ENCODE measurements around the gene ANKRD55.
"Not testable (repeated sequence)": the region's sequence is repeated elsewhere in the genome, so short reads cannot be mapped to it uniquely, and the experiment has no call there.

ANKRD55 gene

DNA sequence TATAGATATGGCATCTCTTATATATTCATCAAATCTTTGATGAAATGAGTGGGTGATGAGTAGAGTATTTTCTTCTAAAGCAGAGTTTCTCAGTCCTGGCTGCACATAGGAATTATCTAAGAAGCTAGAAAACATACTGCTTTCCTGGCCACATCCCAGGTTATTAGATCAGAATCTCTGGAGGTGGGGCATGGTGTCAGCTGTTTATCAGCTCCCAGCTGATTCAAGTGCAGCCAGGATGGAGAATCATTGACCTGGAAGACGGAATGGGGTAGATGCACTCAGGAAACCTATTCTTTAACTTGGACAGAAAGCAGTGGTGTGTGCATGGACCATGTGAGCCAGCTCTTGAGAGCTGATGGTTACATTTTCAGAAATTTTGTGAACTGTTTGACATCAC is 130.2 kb downstream of the ANKRD55 start:
- DNase-seq (ENCODE audit: low read depth) = no peak

- DNase-seq (ENCODE audit: low read depth) = not testable (repeated sequence)
Measured at GRCh38 chr5:56102207-56102606, 130.9 kb downstream of the ANKRD55 start.

DNA sequence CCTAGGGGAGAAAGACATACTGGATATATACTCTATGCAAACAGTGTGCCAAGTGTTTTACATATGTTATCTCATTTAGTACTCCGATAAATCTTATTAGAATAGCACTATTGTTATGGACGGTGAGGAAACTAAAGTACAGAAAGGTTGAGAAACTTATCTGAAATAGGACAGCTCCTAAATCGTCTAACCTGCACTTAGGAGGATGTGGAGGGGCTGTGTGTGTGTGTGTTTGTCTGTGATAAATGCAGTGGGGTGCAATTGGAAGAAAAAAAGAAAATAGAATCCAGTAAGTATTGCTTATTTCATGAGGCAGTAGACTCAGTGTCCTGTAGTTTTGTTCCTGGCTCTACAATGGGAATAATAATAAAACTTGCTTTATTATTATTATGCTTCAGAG is 131.9 kb downstream of the ANKRD55 start:
- DNase-seq (ENCODE audit: low read depth) = no peak

DNA sequence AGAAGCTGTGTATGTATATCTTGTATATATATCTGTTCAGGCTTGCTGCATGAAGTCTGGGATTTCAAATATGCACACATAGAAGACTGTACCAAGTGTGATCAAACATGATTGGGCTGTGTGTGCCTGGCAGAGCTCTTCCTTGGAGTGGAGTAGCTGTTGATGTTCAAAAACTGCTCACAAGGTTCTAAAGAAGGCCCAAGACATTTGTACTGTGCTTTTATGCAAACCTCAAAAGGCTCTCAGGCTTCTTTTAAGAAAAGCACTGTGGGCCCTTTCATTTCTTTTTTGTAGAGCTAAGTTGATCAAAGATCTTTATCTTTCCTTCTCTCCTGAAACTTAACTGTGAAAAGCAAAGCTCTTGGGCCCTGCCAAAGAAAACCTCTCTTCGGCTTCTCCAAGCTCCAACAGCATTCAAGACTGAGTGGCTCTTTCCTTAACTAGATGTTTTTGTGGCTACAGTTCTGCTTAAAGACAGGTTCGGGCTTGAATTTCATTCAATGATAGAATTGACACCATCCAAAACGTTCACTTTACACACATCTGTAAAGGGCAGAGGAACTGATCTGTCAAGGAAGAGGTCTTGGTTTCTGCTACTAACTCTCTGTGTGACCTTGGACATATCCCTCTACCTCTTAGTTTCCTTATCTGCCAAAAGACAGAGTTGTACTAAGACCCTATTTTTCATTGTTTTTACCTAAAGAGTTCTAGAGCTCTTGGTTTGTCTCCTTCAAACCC is 132.5 kb downstream of the ANKRD55 start:
- no peak for DNase-seq (ENCODE audit: low read depth)

- DNase-seq (ENCODE audit: low read depth) = no peak
Measured at GRCh38 chr5:56099346-56099745, 133.8 kb downstream of the ANKRD55 start.

DNA sequence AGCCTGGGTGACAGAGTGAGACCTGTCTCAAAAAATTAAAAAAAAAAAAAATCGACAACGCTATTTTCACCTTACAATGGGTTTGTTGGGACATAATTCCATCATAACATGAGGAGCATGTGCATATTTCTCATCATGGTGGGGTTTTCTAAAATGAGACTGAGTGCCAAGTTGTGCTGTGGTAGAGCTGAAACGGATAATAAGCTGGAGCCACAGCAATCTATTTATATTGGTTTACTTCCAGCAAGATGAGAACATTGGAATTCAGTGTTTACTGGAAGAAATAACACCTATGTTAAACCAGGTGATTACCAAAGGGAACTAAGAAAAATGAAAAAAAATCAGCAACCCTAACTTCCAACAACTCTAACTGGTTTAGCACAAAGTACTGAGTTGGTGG is 136.1 kb downstream of the ANKRD55 start:
- no peak for DNase-seq (ENCODE audit: low read depth)

GRCh38 chr5:56095579-56096102 is 137.5 kb downstream of the ANKRD55 start:
- DNase-seq (ENCODE audit: low read depth) = no peak

- DNase-seq (ENCODE audit: low read depth) = peak; percentile 27
Measured at GRCh38 chr5:56094579-56095361, 138.4 kb downstream of the ANKRD55 start.

- DNase-seq (ENCODE audit: low read depth) = no peak
Measured at GRCh38 chr5:56093970-56094369, 139.2 kb downstream of the ANKRD55 start.

DNA sequence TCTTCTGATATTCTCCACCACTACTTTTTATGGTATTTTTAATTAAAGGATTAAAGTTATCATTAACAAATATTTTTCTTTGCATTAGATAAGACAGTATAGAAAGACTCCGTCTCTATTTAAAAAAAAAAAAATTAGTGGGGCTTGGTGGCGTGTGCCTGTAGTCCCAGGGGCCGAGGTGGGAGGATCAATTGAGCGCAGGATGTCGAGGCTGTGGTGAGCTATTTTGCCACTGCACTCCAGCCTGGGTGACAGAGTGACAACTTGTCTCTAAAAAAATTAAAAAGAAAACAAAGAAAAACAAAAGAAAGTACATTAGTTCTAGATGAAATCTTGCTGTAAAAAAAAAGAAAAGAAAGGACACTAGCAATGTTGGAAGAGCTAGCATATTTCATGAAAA is 141.0 kb downstream of the ANKRD55 start:
- no peak for DNase-seq (ENCODE audit: low read depth)

DNA sequence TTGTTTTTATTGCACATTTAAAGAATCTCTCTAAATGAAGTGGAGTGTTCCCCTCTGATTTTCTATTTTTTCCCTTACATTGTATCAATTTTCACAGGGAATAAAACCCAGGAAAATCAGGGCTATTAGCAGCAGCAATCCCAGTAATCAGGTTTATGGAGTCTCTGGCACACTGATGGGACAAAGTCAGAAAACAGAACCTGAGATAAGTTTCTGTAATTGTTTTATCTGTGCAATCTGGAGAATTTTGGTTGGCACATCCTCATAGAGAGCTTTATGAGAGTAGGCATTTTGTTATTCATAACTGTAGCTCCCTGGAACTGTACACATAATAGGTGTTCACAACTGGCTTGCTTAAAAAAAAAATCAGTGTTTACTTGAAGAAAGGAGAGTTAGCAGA is 141.5 kb downstream of the ANKRD55 start:
- no peak for DNase-seq (ENCODE audit: low read depth)

GRCh38 chr5:56090793-56091460 is 142.2 kb downstream of the ANKRD55 start:
- DNase-seq (ENCODE audit: low read depth) = no peak

DNA sequence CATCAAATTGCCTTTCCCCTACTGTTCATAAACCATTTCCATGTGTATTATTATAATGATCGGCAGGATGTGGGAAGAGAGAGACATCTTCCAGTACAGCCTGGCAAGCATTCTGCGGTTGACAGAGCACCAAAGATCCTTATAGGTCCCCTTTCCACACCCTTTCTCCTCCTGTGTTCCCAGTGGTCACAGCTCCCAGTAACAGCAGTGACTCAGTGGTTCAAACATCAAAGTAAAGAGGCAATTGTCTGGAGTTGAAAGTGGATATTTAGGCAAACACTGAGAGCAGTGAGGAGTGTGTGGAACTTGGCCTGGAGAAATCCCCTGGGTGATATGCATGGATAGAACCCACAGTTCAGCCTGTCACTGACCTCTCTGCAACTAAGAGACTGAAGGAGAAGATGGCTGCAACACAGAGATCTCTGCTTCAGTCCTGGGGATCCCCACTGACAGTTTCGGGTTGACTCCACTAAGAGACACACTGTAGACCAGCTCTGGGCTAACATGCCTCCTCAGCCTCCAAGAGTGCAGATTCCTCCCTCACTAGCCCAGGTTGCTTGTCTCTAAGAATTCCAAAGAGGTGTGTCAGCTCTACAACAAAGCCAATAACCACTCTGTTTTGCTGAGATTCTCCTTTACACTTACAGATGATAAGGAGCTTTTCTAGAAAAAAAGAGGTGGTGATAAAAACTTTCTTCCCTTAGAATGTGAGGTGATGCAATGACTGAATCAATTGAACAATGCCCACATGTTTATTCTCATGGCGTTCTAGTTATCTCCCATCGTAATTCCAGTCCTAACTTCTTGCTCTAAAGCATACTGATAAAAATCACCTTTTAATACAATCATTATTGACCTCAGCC is 143.9 kb downstream of the ANKRD55 start:
- no peak for DNase-seq (ENCODE audit: low read depth)

DNA sequence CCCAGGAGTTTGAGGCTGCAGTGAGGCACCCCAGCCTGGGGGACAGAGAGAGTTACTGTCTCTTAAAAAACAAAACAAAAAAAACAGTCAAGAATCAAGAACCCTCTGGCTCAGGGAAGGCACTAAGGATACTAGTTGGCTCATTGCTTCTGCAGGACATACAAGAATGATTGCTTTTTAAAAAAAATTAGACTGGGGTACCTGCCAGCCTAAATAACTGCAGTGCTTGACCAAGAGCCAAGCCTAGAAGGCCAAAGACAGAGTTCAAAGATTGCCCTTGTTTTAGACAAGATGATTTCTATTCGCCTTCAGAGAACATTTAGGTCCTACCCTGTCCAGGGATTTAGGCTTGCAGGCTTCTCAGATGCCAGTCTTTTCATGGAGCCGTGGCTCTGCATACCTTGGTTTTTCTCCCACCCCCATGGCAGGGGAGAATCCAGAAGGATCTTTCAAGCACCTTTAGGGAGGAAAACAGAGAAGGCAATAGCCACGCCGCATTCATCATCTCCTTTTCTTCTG is 144.6 kb downstream of the ANKRD55 start:
- no peak for DNase-seq (ENCODE audit: low read depth)

DNA sequence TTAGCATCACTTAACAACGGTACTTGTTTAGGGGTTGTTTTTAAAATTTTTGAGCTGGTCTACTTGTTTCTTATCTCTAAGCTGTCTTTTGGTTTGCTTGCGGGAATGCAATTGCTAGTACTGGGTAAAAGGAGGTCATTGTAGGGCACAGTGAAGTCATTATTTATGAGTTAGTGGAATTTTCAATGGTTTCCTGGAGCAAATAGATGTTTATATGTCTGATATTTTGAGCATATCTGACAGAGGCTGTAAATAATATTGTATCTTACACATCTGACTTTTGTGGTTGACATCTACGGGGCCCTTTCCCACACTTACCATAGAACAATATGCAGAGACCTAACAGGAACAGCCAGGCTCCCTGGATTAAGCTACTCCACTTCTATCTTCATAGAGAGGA is 147.9 kb downstream of the ANKRD55 start:
- DNase-seq (ENCODE audit: low read depth) = no peak

- DNase-seq (ENCODE audit: low read depth) = no peak
Measured at GRCh38 chr5:56083286-56083854, 149.8 kb downstream of the ANKRD55 start.

DNA sequence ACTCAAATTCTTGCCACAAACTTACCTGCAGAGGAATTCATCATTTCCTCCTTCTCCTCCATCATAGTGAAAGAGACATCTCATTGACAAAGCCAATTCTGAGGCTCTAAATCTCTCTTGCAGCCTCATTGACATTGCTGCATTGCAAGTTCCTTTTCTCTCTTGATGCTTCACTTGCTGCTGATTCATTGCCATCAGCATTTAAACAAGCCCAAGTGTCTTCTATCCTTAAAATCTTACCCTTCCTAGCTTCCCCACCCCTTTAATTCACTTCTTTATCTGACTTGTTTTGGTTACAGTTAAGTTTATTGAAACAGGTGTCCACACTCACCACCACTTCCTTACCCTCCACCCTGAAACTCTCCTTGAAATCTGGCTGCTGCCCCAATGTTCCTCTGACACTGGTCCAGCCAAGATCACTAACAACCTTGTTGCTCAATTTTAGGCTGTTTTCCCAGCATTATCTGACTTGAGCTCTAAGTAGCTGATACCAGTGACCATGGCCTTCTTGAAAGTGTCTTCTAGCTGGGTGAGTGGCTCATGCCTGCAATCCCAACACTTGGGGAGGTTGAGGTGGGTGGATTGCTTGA is 152.0 kb downstream of the ANKRD55 start:
- DNase-seq (ENCODE audit: low read depth) = not testable (repeated sequence)

DNA sequence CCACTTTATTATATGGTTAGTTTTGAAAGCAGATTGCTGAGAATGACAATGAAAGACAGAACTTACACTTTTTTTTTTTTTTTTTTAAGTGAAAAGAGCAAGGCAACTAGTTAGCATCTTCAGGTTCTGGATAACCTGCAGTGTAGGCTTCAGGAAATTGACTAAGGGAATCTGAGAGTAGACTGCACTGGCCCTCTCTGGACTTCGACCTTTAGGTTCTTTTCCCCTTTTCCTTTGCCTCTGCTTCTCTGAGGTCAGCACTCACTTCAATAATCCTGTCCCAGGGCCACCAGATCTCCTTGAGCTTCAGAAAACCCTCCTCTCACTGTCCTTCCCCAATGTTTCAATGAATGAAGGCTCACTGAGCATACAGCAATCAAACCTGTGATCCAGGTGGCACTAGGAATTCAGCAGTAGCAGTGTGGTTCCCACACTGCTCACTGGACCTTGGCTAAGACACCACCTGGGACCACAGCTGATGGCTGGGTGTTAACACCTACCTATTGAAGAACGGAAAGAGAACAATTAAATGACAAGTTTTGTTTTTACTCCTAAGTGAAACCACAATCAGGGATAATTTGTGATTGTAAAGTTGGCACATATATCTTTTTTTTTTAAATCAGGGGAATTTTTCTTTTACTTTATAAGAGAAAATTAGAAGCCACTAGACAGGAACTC is 152.6 kb downstream of the ANKRD55 start:
- no peak for DNase-seq (ENCODE audit: low read depth)

DNA sequence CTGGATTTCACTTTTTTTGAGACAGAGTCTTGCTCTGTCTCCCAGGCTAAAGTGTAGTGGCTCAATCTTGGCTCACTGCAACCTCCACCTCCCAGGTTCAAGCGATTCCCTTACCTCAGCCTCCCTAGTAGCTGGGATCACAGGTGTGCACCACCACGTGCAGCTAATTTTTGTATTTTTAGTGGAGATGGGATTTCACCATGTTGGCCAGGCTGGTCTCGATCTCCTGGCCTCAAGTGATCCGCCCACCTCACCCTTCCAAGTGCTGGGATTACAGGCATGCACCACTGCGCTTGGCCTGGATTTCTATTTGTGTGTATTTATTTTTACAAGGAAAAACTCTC is 154.0 kb downstream of the ANKRD55 start:
- DNase-seq (ENCODE audit: low read depth) = not testable (repeated sequence)
